Mesendoderm (in vitro differentiated cells): Measurements from ENCODE around the gene LCLAT1.

Experiments used
- DNase-seq: peaks from one replicate; pipeline ENCODE4 v3.0.0; 2013
- H2AK5ac ChIP-seq: 2 replicates; pipeline ENCODE4 v1.6.1; 2013; ENCODE audit warnings: low read length, inconsistent platforms
- H2BK120ac ChIP-seq: 2 replicates; pipeline ENCODE4 v1.6.1; 2013; ENCODE audit warnings: low read depth, mild to moderate bottlenecking, low read length, moderate library complexity, mixed read lengths
- H2BK15ac ChIP-seq: replicated peaks from 2 replicates; pipeline ENCODE4 v1.6.1; 2013; ENCODE audit warnings: low read depth, mild to moderate bottlenecking, moderate library complexity
- H2BK5ac ChIP-seq: 2 replicates; pipeline ENCODE4 v1.6.1; 2013; ENCODE audit warnings: low read length, inconsistent platforms
- H3K18ac ChIP-seq: 2 replicates; pipeline ENCODE4 v1.6.1; 2013; ENCODE audit warnings: mild to moderate bottlenecking, low read length, mixed read lengths
- H3K23ac ChIP-seq: one replicate; pipeline ENCODE4 v1.6.1; 2013; ENCODE audit warnings: low read length
- H3K27ac ChIP-seq: 2 replicates; pipeline ENCODE4 v1.5.1; 2013; ENCODE audit warnings: low read depth, mild to moderate bottlenecking, inconsistent platforms, low read length, moderate library complexity
- H3K27me3 ChIP-seq: 2 replicates; pipeline ENCODE4 v1.6.1; 2013; ENCODE audit warnings: low read length, control low read depth, mild to moderate bottlenecking, inconsistent platforms; ENCODE audit not compliant: insufficient read depth, poor library complexity
- H3K36me3 ChIP-seq: 2 replicates; pipeline ENCODE4 v1.6.1; 2013; ENCODE audit warnings: low read length, inconsistent platforms; ENCODE audit not compliant: control insufficient read depth, insufficient read depth
- H3K4ac ChIP-seq: one replicate; pipeline ENCODE4 v1.6.1; 2013; ENCODE audit warnings: low read depth, mild to moderate bottlenecking, low read length, moderate library complexity
- H3K4me1 ChIP-seq: 2 replicates; pipeline ENCODE4 v1.6.1; 2013; ENCODE audit warnings: low read depth, low read length, inconsistent platforms; ENCODE audit not compliant: control insufficient read depth
- H3K4me2 ChIP-seq: 2 replicates; pipeline ENCODE4 v1.6.1; 2013; ENCODE audit warnings: low read length
- H3K4me3 ChIP-seq: 2 replicates; pipeline ENCODE4 v1.5.1; 2013; ENCODE audit warnings: mild to moderate bottlenecking, low read length
- H3K56ac ChIP-seq: one replicate; pipeline ENCODE4 v1.6.1; 2013; ENCODE audit warnings: low read length
- H3K79me1 ChIP-seq: 2 replicates; pipeline ENCODE4 v1.6.1; 2013; ENCODE audit warnings: low read length, inconsistent platforms
- H3K79me2 ChIP-seq: 2 replicates; pipeline ENCODE4 v1.6.1; 2013; ENCODE audit warnings: mild to moderate bottlenecking, low read length; ENCODE audit not compliant: control insufficient read depth, insufficient read depth
- H3K9ac ChIP-seq: 2 replicates; pipeline ENCODE4 v1.6.1; 2013; ENCODE audit warnings: low read length, inconsistent platforms
- H4K5ac ChIP-seq: one replicate; pipeline ENCODE4 v1.6.1; 2013; ENCODE audit warnings: low read length
- H4K8ac ChIP-seq: one replicate; pipeline ENCODE4 v1.6.1; 2013; ENCODE audit warnings: low read depth, mild to moderate bottlenecking, control low read depth, low read length, moderate library complexity
- WGBS: extraction: QIAGEN DNeasy Blood & Tissue Kit; methylation state at CpG from one replicate; pipeline ENCODE4 v1.1.7; 2013; ENCODE audit warnings: low lambda C conversion rate, missing lambda C conversion rate; ENCODE audit not compliant: insufficient coverage; ENCODE audit errors: extremely low coverage; 5-methylcytosine and 5-hydroxymethylcytosine counted together

Gene LCLAT1

DNA sequence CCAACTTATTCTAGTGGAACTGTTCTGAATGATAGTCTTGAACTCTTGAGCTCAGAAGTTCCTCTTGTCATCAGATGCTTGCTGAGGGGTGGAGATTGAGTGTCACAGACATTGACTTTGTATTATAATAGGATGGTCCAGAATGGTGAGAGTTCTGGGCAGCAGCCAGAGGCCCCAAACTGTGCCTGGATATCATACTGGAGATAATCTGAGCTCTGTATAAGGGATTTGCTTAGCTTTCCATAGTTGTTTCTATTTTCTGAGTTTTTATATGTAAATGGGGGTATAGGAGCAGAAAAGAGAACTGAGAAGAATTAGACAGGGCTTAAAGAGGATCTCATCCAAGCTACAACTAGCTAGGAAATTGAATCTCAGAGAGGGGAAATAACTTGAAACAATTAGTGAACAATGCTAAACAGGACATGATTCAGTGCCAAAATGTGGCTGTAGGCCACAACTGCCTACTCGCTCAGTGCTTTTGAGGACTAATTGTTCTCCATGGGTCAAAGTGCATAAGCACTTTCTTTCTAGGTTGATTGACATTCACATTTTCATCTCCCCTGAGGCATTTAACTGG, 10.1 kb upstream of the LCLAT1 start:
- no peak overlapping the region for H2BK120ac ChIP-seq
- no peak overlapping the region for H3K23ac ChIP-seq
- no peaks in the 10 kb centered on the region for H3K79me2 ChIP-seq
- no peak overlapping the region for H4K5ac ChIP-seq
- no peak overlapping the region for H3K56ac ChIP-seq
- no peak overlapping the region for H3K9ac ChIP-seq
- DNase-seq = no peak
- WGBS = no CpG with 5 or more reads among the region's 1 CpG
- no peak overlapping the region for H3K4me3 ChIP-seq
- no peak overlapping the region for H3K18ac ChIP-seq
- H3K27ac ChIP-seq = no peak overlapping the region
- H3K27me3 ChIP-seq = no peaks in the 10 kb centered on the region
- H2AK5ac ChIP-seq = no peak overlapping the region
- H3K79me1 ChIP-seq = no peaks in the 10 kb centered on the region
- H2BK15ac ChIP-seq = no peak overlapping the region
- no peaks in the 10 kb centered on the region for H3K36me3 ChIP-seq
- H3K4me2 ChIP-seq = no peak overlapping the region
- no peak overlapping the region for H3K4ac ChIP-seq
- H3K4me1 ChIP-seq = no peaks in the 10 kb centered on the region
- no peak overlapping the region for H2BK5ac ChIP-seq
- H4K8ac ChIP-seq = no peak overlapping the region

DNA sequence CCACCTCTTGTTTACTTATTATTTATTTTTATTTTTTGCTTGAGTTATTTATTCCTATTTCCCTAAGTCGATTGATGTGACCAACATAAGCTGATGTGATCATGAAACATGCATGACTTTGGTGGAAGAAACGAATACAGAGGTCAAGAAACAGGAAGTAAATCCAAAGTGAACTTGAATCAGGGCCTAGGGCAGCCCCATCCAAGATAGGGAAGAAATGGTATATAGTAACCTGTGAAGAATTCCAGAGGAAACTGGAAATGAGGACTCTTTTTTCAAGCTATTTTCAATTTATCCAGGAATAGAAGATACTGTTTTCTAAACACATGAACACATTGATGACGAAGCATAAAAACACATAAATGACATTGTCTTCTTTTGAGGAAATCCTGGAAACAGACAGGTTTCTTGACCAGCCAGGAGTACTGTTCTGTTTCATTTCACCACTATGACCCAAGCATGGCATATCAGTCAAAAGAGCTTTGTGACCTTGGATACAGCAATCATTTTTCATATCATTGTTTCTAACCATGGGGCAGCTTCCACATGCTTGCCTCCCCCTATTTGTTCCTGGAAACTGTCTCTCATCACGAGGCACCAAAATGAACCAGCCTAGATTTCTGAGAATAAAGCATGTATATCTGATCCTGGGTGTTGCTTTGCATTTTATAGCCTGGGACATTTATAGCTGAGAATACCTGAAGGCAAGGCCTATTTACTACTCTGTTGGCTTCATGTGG, 9.1 kb upstream of the LCLAT1 start:
- Histone ChIP-seq H3K27ac (no peak overlapping the region), H3K9ac (no peak overlapping the region), H3K4me3 (no peak overlapping the region), H3K36me3 (no peaks in the 10 kb centered on the region), H3K23ac (no peak overlapping the region), H2AK5ac (no peak overlapping the region), H3K79me1 (no peaks in the 10 kb centered on the region), H3K27me3 (no peaks in the 10 kb centered on the region), H3K56ac (no peak overlapping the region), H4K8ac (no peak overlapping the region), H2BK120ac (no peak overlapping the region), H3K79me2 (no peaks in the 10 kb centered on the region), H4K5ac (no peak overlapping the region), H2BK15ac (no peak overlapping the region), H3K4me1 (no peaks in the 10 kb centered on the region), H3K18ac (no peak overlapping the region), H3K4ac (no peak overlapping the region), H3K4me2 (no peak overlapping the region), H2BK5ac (no peak overlapping the region)
- no CpG with 5 or more reads among the region's 4 CpGs for WGBS
- no peak for DNase-seq

GRCh38 chr2:30439296-30439695, 7.8 kb upstream of the LCLAT1 start:
- H3K79me2 ChIP-seq = no peaks in the 10 kb centered on the region
- DNase-seq = no peak
- no peaks in the 10 kb centered on the region for H3K27me3 ChIP-seq
- no peak overlapping the region for H3K4me3 ChIP-seq
- H2BK120ac ChIP-seq = no peak overlapping the region
- H3K56ac ChIP-seq = no peak overlapping the region
- WGBS = no CpG with 5 or more reads among the region's 3 CpGs
- H3K23ac ChIP-seq = no peak overlapping the region
- no peaks in the 10 kb centered on the region for H3K4me1 ChIP-seq
- H3K79me1 ChIP-seq = no peaks in the 10 kb centered on the region
- H3K36me3 ChIP-seq = no peaks in the 10 kb centered on the region
- H2BK15ac ChIP-seq = no peak overlapping the region
- no peak overlapping the region for H3K4me2 ChIP-seq
- no peak overlapping the region for H3K18ac ChIP-seq
- no peak overlapping the region for H2BK5ac ChIP-seq
- H3K4ac ChIP-seq = no peak overlapping the region
- H2AK5ac ChIP-seq = no peak overlapping the region
- no peak overlapping the region for H4K8ac ChIP-seq
- no peak overlapping the region for H3K9ac ChIP-seq
- H4K5ac ChIP-seq = no peak overlapping the region
- H3K27ac ChIP-seq = no peak overlapping the region

- Histone ChIP-seq H3K4ac (peak overlapping the region; percentile 23), H3K27me3 (no peaks in the 10 kb centered on the region), H3K18ac (no peak overlapping the region), H3K9ac (no peak overlapping the region), H2BK120ac (no peak overlapping the region), H3K4me2 (no peak overlapping the region), H2BK5ac (no peak overlapping the region), H3K23ac (no peak overlapping the region), H3K27ac (no peak overlapping the region), H3K79me2 (no peaks in the 10 kb centered on the region), H4K5ac (no peak overlapping the region), H3K4me3 (no peak overlapping the region), H4K8ac (no peak overlapping the region), H2AK5ac (no peak overlapping the region), H3K36me3 (no peaks in the 10 kb centered on the region), H3K79me1 (no peaks in the 10 kb centered on the region), H2BK15ac (no peak overlapping the region), H3K4me1 (no peaks in the 10 kb centered on the region), H3K56ac (no peak overlapping the region)
- no CpG with 5 or more reads among the region's 5 CpGs for WGBS
- DNase-seq = no peak
Measured at GRCh38 chr2:30439879-30440278, 7.2 kb upstream of the LCLAT1 start.

- Histone ChIP-seq H3K36me3 (no peaks in the 10 kb centered on the region), H3K4me3 (no peak overlapping the region), H3K27ac (no peak overlapping the region), H3K79me1 (no peaks in the 10 kb centered on the region), H3K9ac (no peak overlapping the region), H3K27me3 (no peaks in the 10 kb centered on the region), H3K4ac (no peak overlapping the region), H2BK15ac (no peak overlapping the region), H2BK120ac (peak overlapping the region; percentile 34), H3K4me1 (no peaks in the 10 kb centered on the region), H3K23ac (no peak overlapping the region), H4K8ac (no peak overlapping the region), H3K4me2 (no peak overlapping the region), H4K5ac (no peak overlapping the region), H3K18ac (no peak overlapping the region), H3K56ac (no peak overlapping the region), H2AK5ac (no peak overlapping the region), H2BK5ac (no peak overlapping the region), H3K79me2 (no peaks in the 10 kb centered on the region)
- WGBS = no CpG with 5 or more reads among the region's 7 CpGs
- peak; percentile 32 for DNase-seq
Measured at GRCh38 chr2:30441023-30441422, 6.0 kb upstream of the LCLAT1 start.

DNA sequence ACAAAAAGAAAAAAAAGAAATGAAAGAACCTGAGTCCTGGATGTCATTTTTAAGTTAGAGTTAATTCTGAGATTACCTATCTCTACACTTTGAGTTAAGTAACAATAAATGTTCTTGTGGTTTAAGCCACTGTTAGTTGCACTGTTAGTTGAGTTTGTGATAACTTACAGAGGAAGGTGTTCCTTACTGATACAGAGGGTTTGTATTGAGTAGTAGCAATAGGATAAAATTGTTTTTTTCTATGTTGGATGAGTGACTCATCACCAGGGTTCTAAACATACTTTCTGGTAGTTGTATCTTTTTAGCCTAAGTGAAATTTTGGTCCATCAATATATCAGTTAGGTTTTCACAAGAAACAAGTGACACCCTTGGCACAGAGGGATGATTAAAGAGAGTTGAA, 4.0 kb upstream of the LCLAT1 start:
- no peak overlapping the region for H3K4me2 ChIP-seq

More for the DNA sequence above, 4.0 kb upstream of the LCLAT1 start:
- H3K18ac ChIP-seq = no peak overlapping the region
- no peaks in the 10 kb centered on the region for H3K36me3 ChIP-seq
- H2BK15ac ChIP-seq = no peak overlapping the region
- H3K23ac ChIP-seq = no peak overlapping the region
- peaks cover 4% of the 10 kb centered on the region for H3K4me1 ChIP-seq
- H3K4ac ChIP-seq = no peak overlapping the region
- no peak overlapping the region for H3K9ac ChIP-seq
- H3K4me3 ChIP-seq = no peak overlapping the region
- no peaks in the 10 kb centered on the region for H3K27me3 ChIP-seq
- no peak overlapping the region for H3K27ac ChIP-seq
- H4K8ac ChIP-seq = no peak overlapping the region
- peaks cover 6% of the 10 kb centered on the region for H3K79me1 ChIP-seq
- H2BK120ac ChIP-seq = no peak overlapping the region
- peaks cover 6% of the 10 kb centered on the region for H3K79me2 ChIP-seq
- no peak overlapping the region for H4K5ac ChIP-seq
- no peak for DNase-seq
- H3K56ac ChIP-seq = peak overlapping the region; percentile 56
- H2AK5ac ChIP-seq = no peak overlapping the region
- no peak overlapping the region for H2BK5ac ChIP-seq
